ENCODE measurements around the gene TAMALIN. TPM values are rescaled to one million over a fixed set of nuclear protein-coding genes. Genes with fewer than 3 reads are reported as not detected.

The TAMALIN gene
- 10 to 100 TPM; 11.5 to 14.5 (median 12.5) TPM for total RNA-seq

DNA sequence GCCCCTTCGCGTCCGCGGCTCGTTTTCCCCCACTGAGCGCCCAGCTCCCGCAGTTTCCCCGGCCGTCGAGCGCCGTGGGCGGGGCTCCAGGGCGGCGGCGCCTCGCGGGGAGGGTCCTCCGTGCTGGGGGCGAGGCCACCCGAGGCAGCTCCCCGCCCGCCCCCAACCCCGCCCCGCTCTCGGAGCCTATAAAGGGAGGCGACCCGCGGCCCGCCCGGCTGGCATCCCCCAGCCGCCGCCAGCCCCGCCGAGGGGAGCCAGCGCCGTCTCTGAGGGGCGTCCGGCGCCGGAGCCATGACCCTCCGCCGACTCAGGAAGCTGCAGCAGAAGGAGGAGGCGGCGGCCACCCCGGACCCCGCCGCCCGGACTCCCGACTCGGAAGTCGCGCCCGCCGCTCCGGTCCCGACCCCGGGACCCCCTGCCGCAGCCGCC lies at the start of gene TAMALIN:
TSS of gene TAMALIN (plus strand) at position 221 of the 432 bp plus-strand sequence. CDS start at position 295, 74 bp downstream.
- H3K36me3 ChIP-seq, result peaks cover 2% of the 10 kb centered on the region
- peaks cover 58% of the 10 kb centered on the region for H3K4me1 ChIP-seq
- H3K4me3 ChIP-seq, result peak within 1 kb of the TSS; percentile 79
- DNase-seq (ENCODE audit: low spot score in 2 of 2), result peak in 1 of 2 donors; percentile 87
- H3K9me3 ChIP-seq, result no peaks in the 10 kb centered on the region
- H3K27ac ChIP-seq, result peak within 1 kb of the TSS; percentile 90
- H3K27me3 ChIP-seq, result no peaks in the 10 kb centered on the region
- TF ChIP-seq POLR2A (IDR thresholded peaks at IDR 0.05) (peak; percentile 71 to 92), EP300 (IDR thresholded peaks at IDR 0.05) (no peak), POLR2AphosphoS5 (IDR thresholded peaks at IDR 0.05) (peak in 2 of 3 donors; percentile 33 to 35)
- 0% methylated on average over 40 of the region's 60 CpGs for WGBS

DNA sequence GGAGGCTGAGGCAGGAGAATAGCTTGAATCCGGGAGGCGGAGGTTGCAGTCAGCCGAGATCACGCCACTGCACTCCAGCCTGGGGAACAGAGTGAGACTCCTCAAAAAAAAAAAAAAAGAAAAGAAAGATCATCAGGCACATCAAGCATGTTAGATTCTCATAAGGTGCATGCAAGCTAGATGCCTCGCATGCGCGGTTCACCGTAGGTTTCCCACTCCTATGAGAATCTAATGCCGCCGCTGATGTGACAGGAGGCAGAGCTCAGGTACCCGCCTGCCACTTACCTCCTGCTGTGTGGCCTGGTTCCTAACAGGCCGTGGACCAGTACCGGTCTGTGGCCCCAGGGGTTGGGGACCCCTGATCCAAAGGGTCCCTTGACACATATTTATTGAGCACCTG lies 48.2 kb upstream of the TAMALIN start:
- Histone ChIP-seq H3K36me3 (peaks cover 6% of the 10 kb centered on the region), H3K27me3 (no peaks in the 10 kb centered on the region), H3K9me3 (no peaks in the 10 kb centered on the region), H3K4me1 (peaks cover 76% of the 10 kb centered on the region), H3K4me3 (no peak overlapping the region), H3K27ac (peak overlapping the region; percentile 54)
- WGBS, result 96% methylated on average over 13 of the region's 13 CpGs
- DNase-seq (ENCODE audit: low spot score in 2 of 2), result no peak
- TF ChIP-seq POLR2AphosphoS5 (IDR thresholded peaks at IDR 0.05) (no peak), POLR2A (IDR thresholded peaks at IDR 0.05) (no peak), EP300 (IDR thresholded peaks at IDR 0.05) (no peak)
- TF ChIP-seq, protein P1, sequence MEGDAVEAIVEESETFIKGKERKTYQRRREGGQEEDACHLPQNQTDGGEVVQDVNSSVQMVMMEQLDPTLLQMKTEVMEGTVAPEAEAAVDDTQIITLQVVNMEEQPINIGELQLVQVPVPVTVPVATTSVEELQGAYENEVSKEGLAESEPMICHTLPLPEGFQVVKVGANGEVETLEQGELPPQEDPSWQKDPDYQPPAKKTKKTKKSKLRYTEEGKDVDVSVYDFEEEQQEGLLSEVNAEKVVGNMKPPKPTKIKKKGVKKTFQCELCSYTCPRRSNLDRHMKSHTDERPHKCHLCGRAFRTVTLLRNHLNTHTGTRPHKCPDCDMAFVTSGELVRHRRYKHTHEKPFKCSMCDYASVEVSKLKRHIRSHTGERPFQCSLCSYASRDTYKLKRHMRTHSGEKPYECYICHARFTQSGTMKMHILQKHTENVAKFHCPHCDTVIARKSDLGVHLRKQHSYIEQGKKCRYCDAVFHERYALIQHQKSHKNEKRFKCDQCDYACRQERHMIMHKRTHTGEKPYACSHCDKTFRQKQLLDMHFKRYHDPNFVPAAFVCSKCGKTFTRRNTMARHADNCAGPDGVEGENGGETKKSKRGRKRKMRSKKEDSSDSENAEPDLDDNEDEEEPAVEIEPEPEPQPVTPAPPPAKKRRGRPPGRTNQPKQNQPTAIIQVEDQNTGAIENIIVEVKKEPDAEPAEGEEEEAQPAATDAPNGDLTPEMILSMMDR (IDR thresholded peaks at IDR 0.05), result no peak

DNA sequence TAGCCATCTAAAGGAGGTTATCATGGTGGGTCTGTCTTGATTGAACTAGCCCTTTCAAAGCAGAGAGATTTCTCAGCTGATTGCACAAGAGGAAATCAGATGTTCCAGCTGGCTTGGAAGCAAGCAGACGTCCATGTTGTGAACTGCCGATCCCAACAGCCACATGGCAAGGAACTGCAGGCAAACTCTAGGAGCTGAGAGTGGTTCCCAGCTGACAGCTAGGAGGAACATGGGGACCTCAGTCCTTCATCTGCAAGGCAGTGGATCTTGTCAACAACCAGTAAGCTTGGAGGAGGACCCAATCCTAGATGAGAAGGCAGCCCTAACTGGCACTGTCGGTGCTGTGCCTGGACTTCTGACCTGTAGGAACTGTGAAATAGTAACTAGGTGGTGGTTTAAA lies 47.5 kb upstream of the TAMALIN start:
- Histone ChIP-seq H3K9me3 (no peaks in the 10 kb centered on the region), H3K27ac (peak overlapping the region; percentile 54), H3K4me3 (peak overlapping the region; percentile 5), H3K4me1 (peaks cover 69% of the 10 kb centered on the region), H3K27me3 (no peaks in the 10 kb centered on the region), H3K36me3 (peaks cover 6% of the 10 kb centered on the region)
- TF ChIP-seq EP300 (IDR thresholded peaks at IDR 0.05), result no peak
- TF ChIP-seq POLR2A (IDR thresholded peaks at IDR 0.05), result no peak
- TF ChIP-seq POLR2AphosphoS5 (IDR thresholded peaks at IDR 0.05), result no peak
- TF ChIP-seq, protein P1 (IDR thresholded peaks at IDR 0.05), result no peak
- WGBS, result 21% methylated on average over 3 of the region's 3 CpGs
- peak in 1 of 2 donors; percentile 74 for DNase-seq (ENCODE audit: low spot score in 2 of 2)

- no peaks in the 10 kb centered on the region for H3K27me3 ChIP-seq
- no peak for DNase-seq (ENCODE audit: low spot score in 2 of 2)
- WGBS, result 97% methylated on average over 4 of the region's 4 CpGs
Observed at GRCh38 chr12:51959921-51960320, 46.8 kb upstream of the TAMALIN start.

GRCh38 chr12:51960488-51960887 lies 46.3 kb upstream of the TAMALIN start:
- Histone ChIP-seq H3K36me3 (peaks cover 6% of the 10 kb centered on the region), H3K9me3 (no peaks in the 10 kb centered on the region), H3K4me1 (peaks cover 56% of the 10 kb centered on the region), H3K27ac (peak overlapping the region; percentile 59), H3K4me3 (no peak overlapping the region), H3K27me3 (no peaks in the 10 kb centered on the region)
- DNase-seq (ENCODE audit: low spot score in 2 of 2), result no peak
- no peak for TF ChIP-seq EP300 (IDR thresholded peaks at IDR 0.05)
- TF ChIP-seq POLR2A (IDR thresholded peaks at IDR 0.05), result no peak
- no peak for TF ChIP-seq POLR2AphosphoS5 (IDR thresholded peaks at IDR 0.05)
- TF ChIP-seq, protein P1 (IDR thresholded peaks at IDR 0.05), result no peak
- WGBS, result 80% methylated on average over 1 of the region's 1 CpG

More at GRCh38 chr12:51959921-51960320, 46.8 kb upstream of the TAMALIN start:
- Histone ChIP-seq H3K9me3 (no peaks in the 10 kb centered on the region), H3K4me1 (peaks cover 62% of the 10 kb centered on the region), H3K36me3 (peaks cover 6% of the 10 kb centered on the region), H3K4me3 (no peak overlapping the region), H3K27ac (peak overlapping the region; percentile 59)
- no peak for TF ChIP-seq POLR2AphosphoS5 (IDR thresholded peaks at IDR 0.05)

GRCh38 chr12:51960890-51961289 lies 45.9 kb upstream of the TAMALIN start:
- Histone ChIP-seq H3K9me3 (no peaks in the 10 kb centered on the region), H3K4me3 (no peak overlapping the region), H3K4me1 (peaks cover 52% of the 10 kb centered on the region), H3K36me3 (peaks cover 6% of the 10 kb centered on the region), H3K27ac (peak overlapping the region; percentile 75), H3K27me3 (no peaks in the 10 kb centered on the region)
- TF ChIP-seq POLR2A (IDR thresholded peaks at IDR 0.05) (no peak), EP300 (IDR thresholded peaks at IDR 0.05) (no peak)
- TF ChIP-seq, protein P1 (IDR thresholded peaks at IDR 0.05), result no peak
- DNase-seq (ENCODE audit: low spot score in 2 of 2), result no peak
- 87% methylated on average over 6 of the region's 6 CpGs for whole genome bisulfite sequencing

Measured in suprapubic skin (tissue), 4 donors.